H9 (cell line): ENCODE data around the gene LIG4. TPM values are rescaled to one million over a fixed set of nuclear protein-coding genes. Genes with fewer than 3 reads are reported as not detected.
A peak's percentile ranks its signal among the peaks of the same experiment; 100 is the strongest.
"Not testable (repeated sequence)": the region's sequence is repeated elsewhere in the genome, so short reads cannot be mapped to it uniquely, and the experiment has no call there.

Experiments used
- DNase-seq: peaks from one replicate; pipeline ENCODE4 v3.0.0-alpha.2; 2017
- H2AFZ ChIP-seq: one replicate; pipeline ENCODE4 v1.6.1; 2013; ENCODE audit warnings: mild to moderate bottlenecking, low read length, control low read depth, moderate library complexity
- H2AK5ac ChIP-seq: 2 replicates; pipeline ENCODE4 v1.6.1; 2013; ENCODE audit warnings: low read length, control low read depth, mixed read lengths; ENCODE audit not compliant: insufficient read length
- H2BK120ac ChIP-seq: one replicate; pipeline ENCODE4 v1.6.1; 2013; ENCODE audit warnings: low read depth, mild to moderate bottlenecking, low read length, control low read depth, inconsistent platforms; ENCODE audit not compliant: poor library complexity, severe bottlenecking
- H2BK12ac ChIP-seq: 2 replicates; pipeline ENCODE4 v1.6.1; 2013; ENCODE audit warnings: low read length, control low read depth, mixed read lengths, low read depth; ENCODE audit not compliant: insufficient read length
- H2BK15ac ChIP-seq: 2 replicates; pipeline ENCODE4 v1.6.1; 2013; ENCODE audit warnings: low read depth, low read length, control low read depth
- H2BK20ac ChIP-seq: one replicate; pipeline ENCODE4 v1.6.1; 2013; ENCODE audit warnings: low read depth, mild to moderate bottlenecking, low read length, control low read depth, inconsistent platforms; ENCODE audit not compliant: poor library complexity, severe bottlenecking
- H2BK5ac ChIP-seq: 2 replicates; pipeline ENCODE4 v1.6.1; 2013; ENCODE audit warnings: low read length, control low read depth, mixed read lengths; ENCODE audit not compliant: insufficient read length
- H3K14ac ChIP-seq: 2 replicates; pipeline ENCODE4 v1.6.1; 2013; ENCODE audit warnings: low read length, control low read depth; ENCODE audit not compliant: insufficient read depth
- H3K18ac ChIP-seq: 2 replicates; pipeline ENCODE4 v1.6.1; 2013; ENCODE audit warnings: low read depth, mild to moderate bottlenecking, mixed read lengths, low read length, control low read depth; ENCODE audit not compliant: insufficient read length
- H3K23ac ChIP-seq: 2 replicates; pipeline ENCODE4 v1.6.1; 2013; ENCODE audit warnings: low read length, control low read depth, mixed read lengths, low read depth; ENCODE audit not compliant: insufficient read length
- H3K23me2 ChIP-seq: 2 replicates; pipeline ENCODE4 v1.6.1; 2013; ENCODE audit warnings: low read depth, mild to moderate bottlenecking, mixed read lengths, low read length, control low read depth; ENCODE audit not compliant: insufficient read length, poor library complexity, severe bottlenecking
- H3K27ac ChIP-seq: 2 replicates; pipeline ENCODE4 v1.5.1; 2013; ENCODE audit warnings: low read length, control low read depth, mixed read lengths, low read depth; ENCODE audit not compliant: insufficient read length
- H3K27me3 ChIP-seq: 2 replicates; pipeline ENCODE4 v1.6.1; 2013; ENCODE audit warnings: low read length, control low read depth, inconsistent platforms; ENCODE audit not compliant: insufficient read depth
- H3K4ac ChIP-seq: 2 replicates; pipeline ENCODE4 v1.6.1; 2013; ENCODE audit warnings: low read depth, mild to moderate bottlenecking, control low read depth, inconsistent platforms, low read length, moderate library complexity
- H3K4me1 ChIP-seq: 2 replicates; pipeline ENCODE4 v1.6.1; 2013; ENCODE audit warnings: low read length, control low read depth, inconsistent platforms; ENCODE audit not compliant: insufficient read depth
- H3K4me2 ChIP-seq: 2 replicates; pipeline ENCODE4 v1.6.1; 2013; ENCODE audit warnings: low read length, control low read depth, mixed read lengths; ENCODE audit not compliant: insufficient read length, insufficient read depth
- H3K56ac ChIP-seq: 2 replicates; pipeline ENCODE4 v1.6.1; 2013; ENCODE audit warnings: low read depth, mild to moderate bottlenecking, mixed read lengths, low read length, control low read depth; ENCODE audit not compliant: insufficient read length
- H3K79me1 ChIP-seq: 2 replicates; pipeline ENCODE4 v1.6.1; 2013; ENCODE audit warnings: low read depth, mild to moderate bottlenecking, moderate library complexity, low read length, control low read depth, inconsistent platforms; ENCODE audit not compliant: insufficient read depth, poor library complexity, severe bottlenecking
- H3K79me2 ChIP-seq: 2 replicates; pipeline ENCODE4 v1.6.1; 2013; ENCODE audit warnings: low read length, control low read depth, inconsistent platforms; ENCODE audit not compliant: insufficient read depth
- H3K9ac ChIP-seq: 2 replicates; pipeline ENCODE4 v1.6.1; 2013; ENCODE audit warnings: low read length, control low read depth, mixed read lengths; ENCODE audit not compliant: insufficient read length; ENCODE audit errors: extremely low read depth
- H3K9me3 ChIP-seq: one replicate; pipeline ENCODE4 v1.6.1; 2013; ENCODE audit warnings: low read depth, low read length, inconsistent platforms; ENCODE audit not compliant: control insufficient read depth
- H3T11ph ChIP-seq: one replicate; pipeline ENCODE4 v1.6.1; 2013; ENCODE audit warnings: mild to moderate bottlenecking, low read length, control low read depth, inconsistent platforms
- H4K20me1 ChIP-seq: one replicate; pipeline ENCODE4 v1.6.1; 2013; ENCODE audit not compliant: control insufficient read depth, insufficient read length, insufficient read depth
- H4K5ac ChIP-seq: 2 replicates; pipeline ENCODE4 v1.6.1; 2013; ENCODE audit warnings: low read depth, mild to moderate bottlenecking, mixed read lengths, low read length, control low read depth; ENCODE audit not compliant: insufficient read length
- H4K8ac ChIP-seq: replicated peaks from 2 replicates; pipeline ENCODE4 v1.6.1; 2013; ENCODE audit warnings: low read length, control low read depth, mixed read lengths, low read depth; ENCODE audit not compliant: insufficient read length
- H4K91ac ChIP-seq: 2 replicates; pipeline ENCODE4 v1.6.1; 2013; ENCODE audit warnings: low read depth, mild to moderate bottlenecking, moderate library complexity, mixed read lengths, low read length, control low read depth; ENCODE audit not compliant: insufficient read length
- H3K27ac Mint-ChIP-seq, 3 experiments: 2 replicates in 2 of 3; 3 replicates in 1 of 3; pipeline ENCODE4 v1.8.0; 2020 to 2021; ENCODE audit warnings: mixed read lengths in 3 of 3, mild to moderate bottlenecking in 1 of 3, moderate library complexity in 1 of 3
- H3K27me3 Mint-ChIP-seq: 2 replicates; pipeline ENCODE4 v1.8.0; 2021; ENCODE audit warnings: low read depth, mild to moderate bottlenecking, moderate library complexity, mixed read lengths
- H3K36me3 Mint-ChIP-seq, 3 experiments: 2 replicates in 2 of 3; 3 replicates in 1 of 3; pipeline ENCODE4 v1.8.0; 2020 to 2021; ENCODE audit warnings: low read depth in 3 of 3, mixed read lengths in 3 of 3; ENCODE audit not compliant: insufficient read depth in 1 of 3
- H3K4me1 Mint-ChIP-seq, 2 experiments: 2 replicates each; pipeline ENCODE4 v1.8.0; 2020; ENCODE audit warnings: mixed read lengths in 2 of 2
- H3K4me3 Mint-ChIP-seq, 2 experiments: 2 replicates in 1 of 2; 3 replicates in 1 of 2; pipeline ENCODE4 v1.8.0; 2020 to 2021; ENCODE audit warnings: mild to moderate bottlenecking in 2 of 2, mixed read lengths in 2 of 2, moderate library complexity in 1 of 2
- H3K9me3 Mint-ChIP-seq, 2 experiments: 2 replicates in 1 of 2; 3 replicates in 1 of 2; pipeline ENCODE4 v1.8.0; 2020; ENCODE audit warnings: mild to moderate bottlenecking in 2 of 2, mixed read lengths in 2 of 2, moderate library complexity in 1 of 2
- CTCF ChIP-seq: fragments of 200-600 bp; sonication (generic); conservative IDR thresholded peaks from 3 replicates; pipeline ENCODE4 v1.8.0; 2021; ENCODE audit warnings: antibody characterized with exemption, mild to moderate bottlenecking
- WGBS: extraction: QIAGEN DNeasy Blood & Tissue Kit; methylation state at CpG from one replicate; pipeline ENCODE4 v1.1.7; 2013; ENCODE audit warnings: missing lambda C conversion rate, low lambda C conversion rate, mixed read lengths; ENCODE audit not compliant: insufficient read length; ENCODE audit errors: extremely low coverage; 5-methylcytosine and 5-hydroxymethylcytosine counted together
- total RNA-seq: library from RNA; stranded (reverse); gene quantifications from 2 replicates; pipeline ENCODE4 v1.2.1, GENCODE V29; 2021

The LIG4 gene
- total RNA-seq, 1 experiment from 2014 or later, result 5.6 TPM

DNA sequence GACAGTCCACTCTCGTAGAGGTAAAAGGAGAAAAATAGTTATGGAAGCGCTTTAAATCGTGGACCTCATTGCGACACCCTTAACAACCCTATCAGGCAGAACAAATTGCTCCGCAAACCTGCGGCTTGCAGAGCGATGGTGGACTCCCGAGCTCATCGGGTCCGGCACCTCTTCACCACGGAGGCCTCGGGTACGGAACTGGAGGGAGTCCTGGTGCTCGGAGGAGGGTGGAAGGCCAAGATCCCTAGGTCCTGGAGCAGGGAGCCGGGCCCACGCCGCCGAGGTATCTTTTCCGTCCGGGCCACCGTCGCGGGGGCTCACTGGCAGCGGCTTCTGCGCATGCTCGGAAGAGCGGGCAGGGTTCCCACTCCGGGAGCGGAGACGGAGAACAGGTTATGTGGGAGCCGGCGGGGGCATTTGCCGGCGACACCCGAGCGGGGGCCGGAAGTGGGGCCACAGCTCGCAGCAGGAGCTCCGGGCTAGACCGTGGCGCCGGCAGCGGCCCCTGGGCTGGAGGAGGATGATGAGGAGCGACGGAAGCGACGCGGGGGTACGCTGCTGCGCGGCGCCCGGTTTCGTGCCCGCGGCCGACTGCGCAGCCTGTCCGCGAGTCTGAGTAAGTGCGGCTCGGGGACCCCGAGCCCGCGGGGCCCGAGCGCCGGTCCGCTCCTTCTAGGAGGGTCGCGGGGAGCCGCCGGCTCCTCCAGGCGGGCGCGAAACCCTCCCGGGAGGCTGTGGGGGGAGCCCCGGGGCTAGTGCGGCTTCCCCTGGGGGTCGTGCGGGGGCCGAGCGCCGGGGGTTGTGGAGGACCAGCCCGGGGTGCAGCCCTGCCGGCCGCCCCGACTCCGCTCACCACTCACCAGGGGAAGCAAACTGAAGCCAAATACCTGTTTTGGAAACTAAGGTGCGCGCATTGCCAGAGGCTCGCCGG, 3.0 kb upstream of the LIG4 start, which contains the start of gene ABHD13:
Gene ABHD13, plus strand, starts transcription at position 349 of the 931 bp plus-strand sequence. CDS start 10,827 bp downstream, outside the sequence.
- H4K5ac ChIP-seq, result no peak within 1 kb of the TSS
- no peak within 1 kb of the TSS for H4K91ac ChIP-seq
- H2BK15ac ChIP-seq, result no peak within 1 kb of the TSS
- H3K79me1 ChIP-seq, result peaks cover 3% of the 10 kb centered on the region
- H2AFZ ChIP-seq, result peak within 1 kb of the TSS; percentile 58
- H4K8ac ChIP-seq, result no peak within 1 kb of the TSS
- 0 out of 3 replicates have a peak, but pooled peaks have one; percentile 23 for TF ChIP-seq CTCF
- Mint-ChIP-seq H3K4me1 (peaks cover 18 to 27% of the 10 kb centered on the region in 2 experiments), H3K4me3 (peak within 1 kb of the TSS; percentile 88 to 91), H3K27me3 (no peaks in the 10 kb centered on the region; the same call in 1 of the 2 replicates), H3K9me3 (no peaks in the 10 kb centered on the region), H3K27ac (peak within 1 kb of the TSS; percentile 84 to 95 (median 94); a peak in 6 of 7 replicates), H3K36me3 (no peaks in the 10 kb centered on the region)
- H3K14ac ChIP-seq, result peak within 1 kb of the TSS; percentile 62
- DNase-seq, result peak; percentile 93
- no peak within 1 kb of the TSS for H2BK12ac ChIP-seq
- no peak within 1 kb of the TSS for H2BK5ac ChIP-seq
- H3K23ac ChIP-seq, result no peak within 1 kb of the TSS
- H4K20me1 ChIP-seq, result no peaks in the 10 kb centered on the region
- H3K23me2 ChIP-seq, result peaks cover 3% of the 10 kb centered on the region
- peak within 1 kb of the TSS; percentile 87 for H3K9ac ChIP-seq
- H3K18ac ChIP-seq, result peak within 1 kb of the TSS; percentile 71
- peaks cover 6% of the 10 kb centered on the region; the same call in 1 of the 2 replicates for H3K79me2 ChIP-seq
- no peak within 1 kb of the TSS for H3K4ac ChIP-seq
- no peak within 1 kb of the TSS for H2BK120ac ChIP-seq
- no peak within 1 kb of the TSS for H3K56ac ChIP-seq
- no peak within 1 kb of the TSS for H3T11ph ChIP-seq
- no CpG with 5 or more reads among the region's 93 CpGs for WGBS
- H3K4me2 ChIP-seq, result peak within 1 kb of the TSS; percentile 95
- H3K4me1 ChIP-seq, result no peaks in the 10 kb centered on the region
- no peak within 1 kb of the TSS for H3K27ac ChIP-seq
- no peaks in the 10 kb centered on the region for H3K27me3 ChIP-seq
- no peak within 1 kb of the TSS for H2AK5ac ChIP-seq
- no peak within 1 kb of the TSS for H2BK20ac ChIP-seq
- no peaks in the 10 kb centered on the region for H3K9me3 ChIP-seq

- H4K5ac ChIP-seq, H3K79me2 ChIP-seq, H3K4ac ChIP-seq, H3K27me3 ChIP-seq, H2BK120ac ChIP-seq, H3T11ph ChIP-seq, H3K18ac ChIP-seq, H3K36me3 Mint-ChIP-seq, H3K23ac ChIP-seq, H4K20me1 ChIP-seq, H2BK15ac ChIP-seq, H3K27me3 Mint-ChIP-seq, H2BK5ac ChIP-seq, H3K14ac ChIP-seq, H2BK12ac ChIP-seq, H4K8ac ChIP-seq, H3K4me1 ChIP-seq, DNase-seq, H3K23me2 ChIP-seq, H3K9me3 Mint-ChIP-seq, H3K79me1 ChIP-seq, H3K9me3 ChIP-seq, H2AK5ac ChIP-seq, H4K91ac ChIP-seq, H2BK20ac ChIP-seq, H3K27ac ChIP-seq, H3K56ac ChIP-seq: not testable (repeated sequence)
- Mint-ChIP-seq H3K4me3 (peak overlapping the region; percentile 88 to 91), H3K4me1 (peaks cover 18 to 27% of the 10 kb centered on the region in 2 experiments), H3K27ac (peak overlapping the region; percentile 84 to 95 (median 94); a peak in 5 of 7 replicates)
- H2AFZ ChIP-seq, result peak overlapping the region; percentile 58
- peak overlapping the region; percentile 87 for H3K9ac ChIP-seq
- no CpG with 5 or more reads among the region's 27 CpGs for WGBS
- H3K4me2 ChIP-seq, result peak overlapping the region; percentile 63
These were observed 2.1 kb upstream of the LIG4 start for GRCh38 chr13:108217307-108218043.
